ENCODE data around the gene METTL24. TPM values are rescaled to one million over a fixed set of nuclear protein-coding genes. Genes with fewer than 3 reads are reported as not detected.

Gene METTL24
- total and polyA plus RNA-seq, 2 of the 13 experiments (the other 11 are each of a cell fraction or from before 2014, with no cell fraction given) = not detected

DNA sequence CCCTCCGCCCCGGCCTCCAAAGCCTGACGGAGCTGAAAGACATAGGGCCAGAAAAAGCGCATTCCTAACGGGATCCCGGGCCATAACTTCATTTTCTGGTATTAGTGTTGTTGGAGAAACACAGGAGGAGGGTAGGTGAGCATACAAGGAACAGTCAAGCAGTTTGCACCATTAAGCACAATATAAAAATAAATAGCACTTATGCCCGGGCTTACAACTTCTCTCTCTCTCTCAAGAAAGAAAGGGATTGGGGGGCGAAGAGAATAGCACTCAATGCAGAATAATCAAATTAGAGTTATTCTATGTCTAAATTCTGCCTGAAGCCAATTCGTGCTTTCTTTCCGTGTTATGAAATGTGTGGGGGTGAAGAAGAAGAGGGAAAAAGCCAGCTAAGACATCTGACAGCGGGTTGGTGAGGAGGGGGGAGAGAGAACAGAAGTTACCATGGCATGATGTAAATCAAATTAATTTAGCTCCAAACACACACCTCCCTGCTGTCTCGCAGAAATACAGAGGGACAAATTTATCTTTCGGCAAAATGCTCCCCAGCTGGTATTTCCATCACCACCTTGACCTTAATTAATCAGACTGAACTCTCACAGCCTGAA is 508 bp upstream of the METTL24 start:
- Histone ChIP-seq H3K4me2 (ENCODE audit: low read depth, low read length) (no peak overlapping the region), H2AFZ (ENCODE audit: low read length) (no peak overlapping the region), H3K79me2 (ENCODE audit: insufficient read depth, low read length) (no peaks in the 10 kb centered on the region), H3K36me3 (replicated peaks in 1 of 2; ENCODE audit: control insufficient read depth in 1 of 2, insufficient read depth in 2 of 2, low read length in 2 of 2) (no peaks in the 10 kb centered on the region), H3K4me1 (ENCODE audit: insufficient read depth, low read length) (peaks cover 42% of the 10 kb centered on the region), H3K27ac (ENCODE audit: extremely low read length, insufficient read depth, low read length) (no peak overlapping the region), H3K9ac (ENCODE audit: insufficient read depth, low read depth, low read length) (no peak overlapping the region), H4K20me1 (ENCODE audit: insufficient read depth, low read length) (no peaks in the 10 kb centered on the region), H3K4me3 (replicated peaks in 1 of 3; ENCODE audit: insufficient read depth in 1 of 3, low read depth in 2 of 3, low read length in 3 of 3) (no peak overlapping the region), H3K27me3 (ENCODE audit: control insufficient read depth in 1 of 2, insufficient read depth in 2 of 2, low read length in 2 of 2) (no peaks in the 10 kb centered on the region), H3K9me3 (ENCODE audit: low read length) (no peaks in the 10 kb centered on the region)
- 74% methylated on average over 12 of the region's 13 CpGs for WGBS (ENCODE audit: low lambda C conversion rate)
- BruUV-seq (replicated peaks) = no TSS peak
- CTCF ChIA-PET (ENCODE audit: low intra/inter-chr PET ratio, low total read pairs) = no interaction called here
- ATAC-seq = no peak
- FAIRE-seq = no peak
- POLR2A ChIA-PET = no interaction called here
- no peak for DNase-seq (ENCODE audit: low spot score)
- in situ Hi-C loops (cut with HindIII; ENCODE audit: extremely low pct_ligation_motif_present, low pct_unique_long_range_greater_than_20kb) = no loop called here
- intact Hi-C loops (cut with micrococcal nuclease; ENCODE audit: unreplicated experiment) = no loop called here
- TF ChIP-seq, protein P1, sequence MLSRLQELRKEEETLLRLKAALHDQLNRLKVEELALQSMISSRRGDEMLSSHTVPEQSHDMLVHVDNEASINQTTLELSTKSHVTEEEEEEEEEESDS (CRISPR knock-in tag; IDR thresholded peaks at IDR 0.05; ENCODE audit: borderline replicate concordance) = no peak
- TF ChIP-seq ZNF367 (CRISPR knock-in tag; IDR thresholded peaks at IDR 0.05; ENCODE audit: borderline replicate concordance) = no peak
- TF ChIP-seq, protein P2, sequence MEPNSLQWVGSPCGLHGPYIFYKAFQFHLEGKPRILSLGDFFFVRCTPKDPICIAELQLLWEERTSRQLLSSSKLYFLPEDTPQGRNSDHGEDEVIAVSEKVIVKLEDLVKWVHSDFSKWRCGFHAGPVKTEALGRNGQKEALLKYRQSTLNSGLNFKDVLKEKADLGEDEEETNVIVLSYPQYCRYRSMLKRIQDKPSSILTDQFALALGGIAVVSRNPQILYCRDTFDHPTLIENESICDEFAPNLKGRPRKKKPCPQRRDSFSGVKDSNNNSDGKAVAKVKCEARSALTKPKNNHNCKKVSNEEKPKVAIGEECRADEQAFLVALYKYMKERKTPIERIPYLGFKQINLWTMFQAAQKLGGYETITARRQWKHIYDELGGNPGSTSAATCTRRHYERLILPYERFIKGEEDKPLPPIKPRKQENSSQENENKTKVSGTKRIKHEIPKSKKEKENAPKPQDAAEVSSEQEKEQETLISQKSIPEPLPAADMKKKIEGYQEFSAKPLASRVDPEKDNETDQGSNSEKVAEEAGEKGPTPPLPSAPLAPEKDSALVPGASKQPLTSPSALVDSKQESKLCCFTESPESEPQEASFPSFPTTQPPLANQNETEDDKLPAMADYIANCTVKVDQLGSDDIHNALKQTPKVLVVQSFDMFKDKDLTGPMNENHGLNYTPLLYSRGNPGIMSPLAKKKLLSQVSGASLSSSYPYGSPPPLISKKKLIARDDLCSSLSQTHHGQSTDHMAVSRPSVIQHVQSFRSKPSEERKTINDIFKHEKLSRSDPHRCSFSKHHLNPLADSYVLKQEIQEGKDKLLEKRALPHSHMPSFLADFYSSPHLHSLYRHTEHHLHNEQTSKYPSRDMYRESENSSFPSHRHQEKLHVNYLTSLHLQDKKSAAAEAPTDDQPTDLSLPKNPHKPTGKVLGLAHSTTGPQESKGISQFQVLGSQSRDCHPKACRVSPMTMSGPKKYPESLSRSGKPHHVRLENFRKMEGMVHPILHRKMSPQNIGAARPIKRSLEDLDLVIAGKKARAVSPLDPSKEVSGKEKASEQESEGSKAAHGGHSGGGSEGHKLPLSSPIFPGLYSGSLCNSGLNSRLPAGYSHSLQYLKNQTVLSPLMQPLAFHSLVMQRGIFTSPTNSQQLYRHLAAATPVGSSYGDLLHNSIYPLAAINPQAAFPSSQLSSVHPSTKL (CRISPR knock-in tag; IDR thresholded peaks at IDR 0.05) = no peak
- TF ChIP-seq, protein P3, sequence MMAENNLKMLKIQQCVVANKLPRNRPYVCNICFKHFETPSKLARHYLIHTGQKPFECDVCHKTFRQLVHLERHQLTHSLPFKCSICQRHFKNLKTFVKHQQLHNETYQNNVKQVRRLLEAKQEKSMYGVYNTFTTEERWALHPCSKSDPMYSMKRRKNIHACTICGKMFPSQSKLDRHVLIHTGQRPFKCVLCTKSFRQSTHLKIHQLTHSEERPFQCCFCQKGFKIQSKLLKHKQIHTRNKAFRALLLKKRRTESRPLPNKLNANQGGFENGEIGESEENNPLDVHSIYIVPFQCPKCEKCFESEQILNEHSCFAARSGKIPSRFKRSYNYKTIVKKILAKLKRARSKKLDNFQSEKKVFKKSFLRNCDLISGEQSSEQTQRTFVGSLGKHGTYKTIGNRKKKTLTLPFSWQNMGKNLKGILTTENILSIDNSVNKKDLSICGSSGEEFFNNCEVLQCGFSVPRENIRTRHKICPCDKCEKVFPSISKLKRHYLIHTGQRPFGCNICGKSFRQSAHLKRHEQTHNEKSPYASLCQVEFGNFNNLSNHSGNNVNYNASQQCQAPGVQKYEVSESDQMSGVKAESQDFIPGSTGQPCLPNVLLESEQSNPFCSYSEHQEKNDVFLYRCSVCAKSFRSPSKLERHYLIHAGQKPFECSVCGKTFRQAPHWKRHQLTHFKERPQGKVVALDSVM (CRISPR knock-in tag; IDR thresholded peaks at IDR 0.05) = no peak
- TF ChIP-seq SMC3 (IDR thresholded peaks at IDR 0.05; ENCODE audit: low read length) = no peak
- no peak for TF ChIP-seq EHMT2 (IDR thresholded peaks at IDR 0.05; ENCODE audit: borderline replicate concordance, low read depth, low read length)
- TF ChIP-seq, protein P4, sequence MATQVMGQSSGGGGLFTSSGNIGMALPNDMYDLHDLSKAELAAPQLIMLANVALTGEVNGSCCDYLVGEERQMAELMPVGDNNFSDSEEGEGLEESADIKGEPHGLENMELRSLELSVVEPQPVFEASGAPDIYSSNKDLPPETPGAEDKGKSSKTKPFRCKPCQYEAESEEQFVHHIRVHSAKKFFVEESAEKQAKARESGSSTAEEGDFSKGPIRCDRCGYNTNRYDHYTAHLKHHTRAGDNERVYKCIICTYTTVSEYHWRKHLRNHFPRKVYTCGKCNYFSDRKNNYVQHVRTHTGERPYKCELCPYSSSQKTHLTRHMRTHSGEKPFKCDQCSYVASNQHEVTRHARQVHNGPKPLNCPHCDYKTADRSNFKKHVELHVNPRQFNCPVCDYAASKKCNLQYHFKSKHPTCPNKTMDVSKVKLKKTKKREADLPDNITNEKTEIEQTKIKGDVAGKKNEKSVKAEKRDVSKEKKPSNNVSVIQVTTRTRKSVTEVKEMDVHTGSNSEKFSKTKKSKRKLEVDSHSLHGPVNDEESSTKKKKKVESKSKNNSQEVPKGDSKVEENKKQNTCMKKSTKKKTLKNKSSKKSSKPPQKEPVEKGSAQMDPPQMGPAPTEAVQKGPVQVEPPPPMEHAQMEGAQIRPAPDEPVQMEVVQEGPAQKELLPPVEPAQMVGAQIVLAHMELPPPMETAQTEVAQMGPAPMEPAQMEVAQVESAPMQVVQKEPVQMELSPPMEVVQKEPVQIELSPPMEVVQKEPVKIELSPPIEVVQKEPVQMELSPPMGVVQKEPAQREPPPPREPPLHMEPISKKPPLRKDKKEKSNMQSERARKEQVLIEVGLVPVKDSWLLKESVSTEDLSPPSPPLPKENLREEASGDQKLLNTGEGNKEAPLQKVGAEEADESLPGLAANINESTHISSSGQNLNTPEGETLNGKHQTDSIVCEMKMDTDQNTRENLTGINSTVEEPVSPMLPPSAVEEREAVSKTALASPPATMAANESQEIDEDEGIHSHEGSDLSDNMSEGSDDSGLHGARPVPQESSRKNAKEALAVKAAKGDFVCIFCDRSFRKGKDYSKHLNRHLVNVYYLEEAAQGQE (IDR thresholded peaks at IDR 0.05; ENCODE audit: borderline replicate concordance in 1 of 2, low read depth in 1 of 2, low read length in 2 of 2) = no peak
- TF ChIP-seq, protein P5, sequence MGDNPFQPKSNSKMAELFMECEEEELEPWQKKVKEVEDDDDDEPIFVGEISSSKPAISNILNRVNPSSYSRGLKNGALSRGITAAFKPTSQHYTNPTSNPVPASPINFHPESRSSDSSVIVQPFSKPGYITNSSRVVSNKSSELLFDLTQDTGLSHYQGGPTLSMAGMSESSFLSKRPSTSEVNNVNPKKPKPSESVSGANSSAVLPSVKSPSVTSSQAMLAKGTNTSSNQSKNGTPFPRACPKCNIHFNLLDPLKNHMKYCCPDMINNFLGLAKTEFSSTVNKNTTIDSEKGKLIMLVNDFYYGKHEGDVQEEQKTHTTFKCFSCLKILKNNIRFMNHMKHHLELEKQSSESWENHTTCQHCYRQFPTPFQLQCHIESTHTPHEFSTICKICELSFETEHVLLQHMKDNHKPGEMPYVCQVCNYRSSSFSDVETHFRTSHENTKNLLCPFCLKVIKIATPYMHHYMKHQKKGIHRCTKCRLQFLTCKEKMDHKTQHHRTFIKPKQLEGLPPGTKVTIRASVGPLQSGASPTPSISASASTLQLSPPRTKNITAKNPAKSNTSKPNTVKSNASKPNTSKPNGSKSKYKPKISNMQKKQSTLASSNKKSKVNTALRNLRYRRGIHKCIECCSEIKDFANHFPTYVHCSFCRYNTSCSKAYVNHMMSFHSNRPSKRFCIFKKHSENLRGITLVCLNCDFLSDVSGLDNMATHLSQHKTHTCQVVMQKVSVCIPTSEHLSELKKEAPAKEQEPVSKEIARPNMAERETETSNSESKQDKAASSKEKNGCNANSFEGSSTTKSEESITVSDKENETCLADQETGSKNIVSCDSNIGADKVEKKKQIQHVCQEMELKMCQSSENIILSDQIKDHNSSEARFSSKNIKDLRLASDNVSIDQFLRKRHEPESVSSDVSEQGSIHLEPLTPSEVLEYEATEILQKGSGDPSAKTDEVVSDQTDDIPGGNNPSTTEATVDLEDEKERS (CRISPR knock-in tag; IDR thresholded peaks at IDR 0.05) = no peak

Data from HepG2 (cell line).